Prostate gland (tissue), 2 donors: ENCODE results near the gene PNMA8A. TPM values are rescaled to one million over a fixed set of nuclear protein-coding genes. Genes with fewer than 3 reads are reported as not detected.

Experiments
- DNase-seq: peaks from one replicate; pipeline ENCODE4 v3.0.0-alpha.2; 2019; ENCODE audit warnings: low spot score
- H3K27ac ChIP-seq, 2 donors: fragments of 200-600 bp; sonication (generic); 2 replicates each; pipeline ENCODE4 v1.5.1; 2017 to 2019
- H3K27me3 ChIP-seq: fragments of 200-600 bp; sonication (generic); replicated peaks from 2 replicates; pipeline ENCODE4 v1.5.1; 2019; ENCODE audit not compliant: insufficient read depth
- H3K36me3 ChIP-seq, 2 donors: fragments of 200-600 bp; sonication (generic); 1 replicate in 1 of 2; 2 replicates in 1 of 2; pipeline versions ENCODE4 v1.5.1 to v1.8.1; 2017 to 2019
- H3K4me1 ChIP-seq: fragments of 200-600 bp; sonication (generic); replicated peaks from 2 replicates; pipeline ENCODE4 v1.5.1; 2019
- H3K4me3 ChIP-seq, 2 donors: fragments of 200-600 bp; sonication (generic); 2 replicates each; pipeline ENCODE4 v1.5.1; 2017 to 2019
- H3K9me3 ChIP-seq: fragments of 200-600 bp; sonication (generic); 2 replicates; pipeline ENCODE4 v1.5.1; 2017
- POLR2A ChIP-seq: fragments of 450-650 bp; IDR thresholded peaks from one replicate; pipeline ENCODE4 v1.6.1; 2016; ENCODE audit warnings: antibody characterized with exemption, mild to moderate bottlenecking
- POLR2AphosphoS5 ChIP-seq: sonication (generic); formaldehyde crosslinking; IDR thresholded peaks from one replicate; pipeline ENCODE4 v1.6.1; 2017; ENCODE audit warnings: antibody characterized with exemption
- WGBS: methylation state at CpG from one replicate; pipeline ENCODE4 v1.1.5; 2018; 5-methylcytosine and 5-hydroxymethylcytosine counted together
- intact Hi-C: fragments of 100-400 bp; cut with DNase I; formaldehyde crosslinking; loops from one replicate; pipeline ENCODE4 v1.14.2; 2022
- total RNA-seq, 2 donors: library from RNA; depleted of rRNA; stranded (reverse); fragments of >200 nt; gene quantifications; one replicate each; pipeline ENCODE4 v1.1.0, GENCODE V29; 2016
- TF ChIP-seq, protein P1 (sequence below), 4 experiments: fragments of 200-600 bp in 2 of 4; fragments of 450-650 bp in 2 of 4; sonication (generic) in 2 of 4; IDR thresholded peaks; 1 replicate in 3 of 4; 2 replicates in 1 of 4; pipeline ENCODE4 v1.5.1; 2016 to 2019; ENCODE audit warnings: antibody characterized with exemption in 4 of 4, mild to moderate bottlenecking in 2 of 4, moderate library complexity in 2 of 4

Gene PNMA8A
- total RNA-seq, 2 donors from 2014 or later, result 17.0 to 26.5 TPM

DNA sequence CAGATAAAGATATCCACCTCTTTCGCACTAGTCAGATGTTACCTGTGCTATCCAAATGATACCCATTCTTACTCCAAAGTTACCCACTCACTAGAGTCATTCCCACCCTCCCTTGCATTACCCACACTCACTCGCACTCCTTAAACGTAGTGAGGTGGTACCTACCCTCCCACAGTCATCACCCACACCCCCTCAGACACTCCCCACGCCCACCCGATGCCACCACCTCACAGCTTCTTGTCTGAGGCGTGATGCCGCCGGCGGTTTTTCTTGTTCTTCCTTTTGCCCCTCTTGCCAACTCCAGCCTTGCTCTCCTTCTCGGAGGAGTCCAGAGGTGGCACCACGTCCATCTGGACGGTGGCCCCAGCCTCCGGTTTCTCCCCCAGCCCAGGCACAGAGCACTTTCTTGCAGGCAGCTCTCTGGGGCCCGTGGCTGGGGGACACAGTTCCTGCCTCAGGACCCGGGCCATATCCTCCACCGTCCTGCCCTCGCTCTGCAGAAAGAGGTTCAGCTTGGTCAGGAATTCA lies 43.8 kb downstream of the PNMA8A start:
- intact Hi-C loops, result no loop called here
- Histone ChIP-seq H3K27me3 (no peaks in the 10 kb centered on the region), H3K9me3 (no peaks in the 10 kb centered on the region), H3K4me3 (no peak overlapping the region), H3K36me3 (no peaks in the 10 kb centered on the region), H3K4me1 (no peaks in the 10 kb centered on the region), H3K27ac (no peak overlapping the region)
- TF ChIP-seq, protein P1, sequence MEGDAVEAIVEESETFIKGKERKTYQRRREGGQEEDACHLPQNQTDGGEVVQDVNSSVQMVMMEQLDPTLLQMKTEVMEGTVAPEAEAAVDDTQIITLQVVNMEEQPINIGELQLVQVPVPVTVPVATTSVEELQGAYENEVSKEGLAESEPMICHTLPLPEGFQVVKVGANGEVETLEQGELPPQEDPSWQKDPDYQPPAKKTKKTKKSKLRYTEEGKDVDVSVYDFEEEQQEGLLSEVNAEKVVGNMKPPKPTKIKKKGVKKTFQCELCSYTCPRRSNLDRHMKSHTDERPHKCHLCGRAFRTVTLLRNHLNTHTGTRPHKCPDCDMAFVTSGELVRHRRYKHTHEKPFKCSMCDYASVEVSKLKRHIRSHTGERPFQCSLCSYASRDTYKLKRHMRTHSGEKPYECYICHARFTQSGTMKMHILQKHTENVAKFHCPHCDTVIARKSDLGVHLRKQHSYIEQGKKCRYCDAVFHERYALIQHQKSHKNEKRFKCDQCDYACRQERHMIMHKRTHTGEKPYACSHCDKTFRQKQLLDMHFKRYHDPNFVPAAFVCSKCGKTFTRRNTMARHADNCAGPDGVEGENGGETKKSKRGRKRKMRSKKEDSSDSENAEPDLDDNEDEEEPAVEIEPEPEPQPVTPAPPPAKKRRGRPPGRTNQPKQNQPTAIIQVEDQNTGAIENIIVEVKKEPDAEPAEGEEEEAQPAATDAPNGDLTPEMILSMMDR (IDR thresholded peaks at IDR 0.05), result no peak
- TF ChIP-seq POLR2AphosphoS5 (no peak), POLR2A (no peak)
- WGBS, result 80% methylated on average over 17 of the region's 17 CpGs
- no peak for DNase-seq

DNA sequence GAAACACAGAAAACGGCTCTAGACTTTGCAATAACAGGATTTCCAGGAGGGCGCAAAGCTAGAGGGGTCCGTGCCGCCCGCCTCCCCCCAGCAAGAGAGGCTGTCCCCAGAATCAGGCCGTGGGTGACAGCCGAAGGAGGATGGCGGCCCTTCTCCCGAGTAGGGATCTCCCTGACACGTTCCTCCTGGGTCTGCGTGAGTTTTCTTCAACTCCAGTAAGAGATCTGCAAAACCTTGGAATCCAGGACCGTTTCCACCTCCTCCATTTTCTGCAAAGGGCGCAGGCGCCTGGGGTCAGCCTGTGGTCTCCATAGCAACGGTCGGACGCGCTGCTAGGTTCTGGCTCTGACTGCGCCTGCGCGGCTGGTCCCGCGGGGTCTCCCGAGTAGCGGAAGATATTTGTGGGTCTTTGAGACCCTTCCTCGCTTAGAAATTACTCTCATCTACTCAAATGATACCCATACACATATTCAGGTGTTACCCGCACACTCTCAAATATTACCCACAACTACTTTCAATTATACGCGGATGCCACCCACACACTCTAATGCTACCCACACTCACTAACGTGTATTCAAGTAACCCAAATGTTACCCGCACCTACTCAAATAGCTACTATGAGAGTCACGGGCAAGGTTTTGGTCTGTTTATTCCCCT lies 44.7 kb downstream of the PNMA8A start:
- Histone ChIP-seq H3K9me3 (no peaks in the 10 kb centered on the region), H3K36me3 (no peaks in the 10 kb centered on the region), H3K4me3 (peak overlapping the region; percentile 30 to 35), H3K4me1 (no peaks in the 10 kb centered on the region), H3K27me3 (no peaks in the 10 kb centered on the region), H3K27ac (peak overlapping the region; percentile 41 to 48)
- WGBS, result 2% methylated on average over 32 of the region's 32 CpGs
- intact Hi-C loops, result no loop called here
- TF ChIP-seq POLR2AphosphoS5 (peak; percentile 28), POLR2A (no peak)
- TF ChIP-seq, protein P1 (IDR thresholded peaks at IDR 0.05), result no peak
- DNase-seq, result peak; percentile 51

DNA sequence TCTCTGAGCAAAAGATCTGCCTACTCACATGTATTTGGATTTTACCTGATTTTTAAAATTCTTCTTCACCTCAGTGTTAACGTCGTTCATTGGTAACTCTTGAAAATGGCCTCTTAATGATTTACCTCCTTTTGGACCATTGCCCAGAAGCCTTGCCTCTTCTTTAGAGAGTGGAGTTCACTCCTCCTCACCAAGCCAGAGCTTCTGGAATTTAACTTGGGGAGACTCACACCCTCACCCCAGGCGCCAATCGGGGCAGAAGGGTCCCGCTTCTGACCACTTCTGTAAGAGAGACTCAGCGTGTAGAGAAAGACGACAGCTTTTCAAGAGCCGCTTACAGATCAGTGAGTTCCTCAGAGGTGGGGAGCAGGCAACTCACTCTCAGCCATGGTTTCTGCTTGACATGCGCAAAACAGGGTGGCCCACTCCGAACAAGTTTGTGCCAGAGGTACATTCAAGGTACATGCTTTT lies 45.3 kb downstream of the PNMA8A start:
- H3K4me3 ChIP-seq, result peak overlapping the region; percentile 30 to 35
- H3K36me3 ChIP-seq, result no peaks in the 10 kb centered on the region
- TF ChIP-seq, protein P1 (IDR thresholded peaks at IDR 0.05), result no peak
- TF ChIP-seq POLR2A (no peak), POLR2AphosphoS5 (no peak)
- H3K9me3 ChIP-seq, result no peaks in the 10 kb centered on the region
- DNase-seq, result no peak
- H3K4me1 ChIP-seq, result no peaks in the 10 kb centered on the region
- H3K27me3 ChIP-seq, result no peaks in the 10 kb centered on the region
- H3K27ac ChIP-seq, result peak overlapping the region; percentile 41 to 48
- intact Hi-C loops, result no loop called here
- WGBS, result 3% methylated on average over 10 of the region's 10 CpGs

DNA sequence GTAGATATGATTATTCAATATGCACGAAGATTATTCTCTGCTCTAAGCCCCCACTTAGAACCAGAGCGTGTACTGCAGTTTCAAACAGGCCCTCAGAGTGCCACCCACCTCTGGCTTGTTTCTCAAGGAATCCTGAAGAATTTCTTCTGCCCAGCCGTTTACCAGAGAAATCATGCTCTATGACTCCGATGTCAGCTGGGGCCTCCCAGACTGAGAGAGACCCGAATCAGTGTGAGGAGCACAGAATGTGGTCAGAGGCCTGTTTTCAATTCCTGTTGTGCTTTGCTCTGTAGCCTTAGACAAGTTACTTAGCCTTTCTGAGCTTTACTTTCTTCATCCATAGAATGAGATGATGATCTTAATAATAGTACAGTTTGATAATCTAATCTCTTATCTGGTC lies 48.2 kb downstream of the PNMA8A start:
- intact Hi-C loops, result no loop called here
- DNase-seq, result no peak
- Histone ChIP-seq H3K4me3 (no peak overlapping the region), H3K4me1 (no peaks in the 10 kb centered on the region), H3K27ac (no peak overlapping the region), H3K9me3 (no peaks in the 10 kb centered on the region), H3K36me3 (no peaks in the 10 kb centered on the region), H3K27me3 (no peaks in the 10 kb centered on the region)
- TF ChIP-seq, protein P1 (IDR thresholded peaks at IDR 0.05), result no peak
- TF ChIP-seq POLR2AphosphoS5 (no peak), POLR2A (no peak)
- 79% methylated on average over 5 of the region's 5 CpGs for WGBS

DNA sequence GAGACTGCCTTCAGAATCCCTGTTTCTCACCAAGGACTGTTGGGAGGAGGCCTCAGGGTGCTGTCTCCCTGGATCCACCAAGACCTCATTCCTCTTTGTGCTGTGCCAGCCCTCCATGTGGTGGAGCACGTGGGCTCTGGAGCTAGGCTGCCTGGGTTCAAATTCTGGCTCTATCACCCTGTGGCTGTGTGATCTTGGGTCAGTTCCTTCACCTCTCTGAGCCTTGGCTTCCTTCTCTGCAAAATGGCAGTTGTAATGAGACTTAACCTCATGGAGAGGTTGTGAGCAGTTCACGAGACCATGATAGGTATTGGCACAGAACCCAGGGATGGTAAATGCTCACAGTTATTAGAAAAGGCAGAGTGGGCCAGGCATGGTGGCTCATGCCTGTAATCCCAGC lies 49.0 kb downstream of the PNMA8A start:
- H3K9me3 ChIP-seq, result no peaks in the 10 kb centered on the region
- no peak overlapping the region for H3K4me3 ChIP-seq
- no peaks in the 10 kb centered on the region for H3K27me3 ChIP-seq
- TF ChIP-seq, protein P1 (IDR thresholded peaks at IDR 0.05), result no peak
- TF ChIP-seq POLR2A (no peak), POLR2AphosphoS5 (no peak)
- no peaks in the 10 kb centered on the region for H3K36me3 ChIP-seq
- intact Hi-C loops, result no loop called here
- WGBS, result 94% methylated on average over 2 of the region's 2 CpGs
- no peak for DNase-seq
- no peak overlapping the region for H3K27ac ChIP-seq
- no peaks in the 10 kb centered on the region for H3K4me1 ChIP-seq
